ENCODE data around the gene ENGASE. TPM values are rescaled to one million over a fixed set of nuclear protein-coding genes. Genes with fewer than 3 reads are reported as not detected.

The ENGASE gene
- total and polyA plus RNA-seq, 9 donors: 12.1 to 27.9 (median 22.2) TPM

DNA sequence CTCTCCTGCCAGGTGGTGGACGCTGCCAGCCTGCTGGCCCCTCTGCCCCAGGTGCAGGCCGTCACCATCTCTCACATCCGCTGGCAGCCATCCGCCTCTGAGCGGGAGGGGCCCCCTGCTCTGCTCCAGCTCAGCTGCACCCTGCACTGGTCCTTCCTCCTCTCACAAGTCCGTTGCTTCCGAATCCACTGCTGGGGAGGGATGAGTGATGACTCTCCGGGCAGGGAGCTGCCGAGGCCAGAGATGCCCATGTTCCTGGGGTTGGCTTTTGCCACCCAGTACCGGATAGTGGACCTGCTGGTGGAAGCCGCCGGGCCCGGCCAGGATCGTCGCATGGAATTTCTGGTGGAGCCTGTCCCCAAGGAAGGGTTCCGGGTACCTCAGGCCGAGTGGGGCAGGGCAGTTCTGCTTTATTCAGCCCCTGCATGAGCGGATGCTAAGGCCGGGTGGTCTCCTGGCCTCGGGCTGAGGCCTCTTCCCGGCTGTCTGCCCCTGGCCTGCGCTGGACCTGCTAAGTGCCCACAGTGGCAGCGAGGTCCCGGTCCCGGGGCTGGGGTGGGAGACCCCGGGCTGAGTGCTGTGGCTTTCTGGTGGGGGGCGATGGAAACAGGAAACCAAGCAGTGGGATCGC, 11.4 kb downstream of the ENGASE start:
- H3K36me3 ChIP-seq (ENCODE audit: control insufficient read depth, insufficient read depth, low read length): peaks cover 52% of the 10 kb centered on the region
- no peak for DNase-seq
- H3K4me1 ChIP-seq (ENCODE audit: control insufficient read depth, insufficient read depth, low read length): peaks cover 21% of the 10 kb centered on the region
- no peak overlapping the region for H3K27ac ChIP-seq (ENCODE audit: low read length)
- no peaks in the 10 kb centered on the region for H3K9me3 ChIP-seq (replicated peaks; ENCODE audit: control insufficient read depth, low read depth, low read length)
- no peaks in the 10 kb centered on the region for H3K27me3 ChIP-seq (ENCODE audit: control insufficient read depth, insufficient read depth, low read length)
- 91% methylated on average over 17 of the region's 28 CpGs for WGBS (ENCODE audit: insufficient coverage)
- H3K4me3 ChIP-seq (ENCODE audit: low read length): no peak overlapping the region

DNA sequence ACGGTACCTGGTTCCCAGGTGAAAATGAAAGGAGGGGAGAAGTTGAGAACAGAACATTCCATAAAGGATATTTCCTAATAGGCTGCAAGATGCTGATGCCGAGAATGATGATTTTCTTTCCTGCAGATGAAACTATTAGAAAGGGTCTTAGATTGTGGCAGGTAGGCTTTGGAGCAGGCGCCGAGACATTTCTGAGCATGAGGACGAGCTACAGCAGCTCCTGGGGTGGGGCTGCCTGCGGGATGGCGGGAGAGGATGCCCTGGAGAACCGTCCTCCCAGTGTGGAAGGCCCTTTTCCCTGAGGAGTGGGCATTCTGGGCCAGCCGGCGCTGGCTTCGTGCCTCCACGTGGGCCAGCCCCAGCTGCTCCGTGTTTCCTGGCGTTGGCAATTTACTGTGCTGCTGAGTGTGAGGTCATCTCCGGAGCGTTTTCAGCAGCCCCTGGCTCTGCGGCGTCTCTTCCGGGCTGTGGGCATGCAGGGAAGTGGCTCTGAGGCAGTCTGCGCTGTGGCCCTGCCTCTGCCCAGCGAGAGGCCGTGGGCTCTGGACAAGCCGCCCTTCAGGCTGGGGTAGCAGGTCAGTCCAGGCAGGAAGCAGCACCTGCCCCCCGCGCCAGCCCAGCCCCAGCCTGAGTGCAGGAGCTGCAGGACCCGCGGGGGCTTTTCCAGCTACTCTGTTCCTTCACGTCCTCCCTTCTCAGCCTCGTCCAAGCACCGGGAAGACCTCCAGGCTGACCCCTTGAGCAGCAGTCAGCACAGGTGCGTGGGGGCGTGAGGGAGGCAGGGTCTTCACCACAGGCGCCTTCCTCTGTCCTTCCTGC, 12.2 kb downstream of the ENGASE start:
- peaks cover 49% of the 10 kb centered on the region for H3K36me3 ChIP-seq (ENCODE audit: control insufficient read depth, insufficient read depth, low read length)

DNA sequence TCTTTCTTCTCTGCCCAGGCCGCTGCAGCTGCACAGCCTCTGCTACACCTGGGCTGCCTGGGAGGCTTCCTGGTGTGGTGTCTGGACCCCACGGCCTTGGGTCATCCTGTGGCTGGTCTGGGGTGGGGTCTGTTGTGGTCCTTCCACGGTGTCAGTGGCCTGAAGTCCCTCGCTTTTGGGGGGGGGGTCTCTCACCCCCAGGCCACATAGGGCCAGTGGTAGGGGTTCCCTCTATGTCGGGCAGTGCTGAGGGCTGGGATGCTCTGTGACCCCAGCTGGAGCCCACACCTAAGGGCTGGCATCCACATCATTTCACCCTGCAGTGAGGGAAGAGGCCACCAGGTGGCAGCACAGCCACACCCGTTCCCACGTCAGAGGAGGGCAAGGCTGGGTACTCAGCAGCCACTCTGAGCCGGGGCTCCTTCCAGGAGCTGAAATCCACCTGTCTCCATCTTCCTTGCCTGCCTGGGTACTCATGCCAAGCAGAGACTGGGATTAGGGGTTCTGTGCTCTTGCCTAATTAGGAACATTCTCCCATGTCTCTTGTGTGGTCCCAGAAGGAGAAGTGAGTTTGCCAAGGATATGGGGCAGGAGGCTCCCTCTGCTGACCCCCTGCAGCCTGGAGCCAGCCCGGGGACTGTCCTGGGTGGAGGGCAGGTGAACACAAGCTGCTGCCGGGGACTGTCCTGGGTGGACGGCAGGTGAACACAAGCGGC, 13.0 kb downstream of the ENGASE start:
- Histone ChIP-seq H3K36me3 (ENCODE audit: control insufficient read depth, insufficient read depth, low read length) (peaks cover 46% of the 10 kb centered on the region), H3K4me3 (ENCODE audit: low read length) (no peak overlapping the region)

More for the DNA sequence above, 12.2 kb downstream of the ENGASE start:
- Histone ChIP-seq H3K27me3 (ENCODE audit: control insufficient read depth, insufficient read depth, low read length) (peaks cover 2% of the 10 kb centered on the region), H3K4me1 (ENCODE audit: control insufficient read depth, insufficient read depth, low read length) (peaks cover 19% of the 10 kb centered on the region), H3K9me3 (replicated peaks; ENCODE audit: control insufficient read depth, low read depth, low read length) (no peaks in the 10 kb centered on the region), H3K4me3 (ENCODE audit: low read length) (no peak overlapping the region), H3K27ac (ENCODE audit: low read length) (no peak overlapping the region)
- 77% methylated on average over 29 of the region's 33 CpGs for WGBS (ENCODE audit: insufficient coverage)
- no peak for DNase-seq

DNA sequence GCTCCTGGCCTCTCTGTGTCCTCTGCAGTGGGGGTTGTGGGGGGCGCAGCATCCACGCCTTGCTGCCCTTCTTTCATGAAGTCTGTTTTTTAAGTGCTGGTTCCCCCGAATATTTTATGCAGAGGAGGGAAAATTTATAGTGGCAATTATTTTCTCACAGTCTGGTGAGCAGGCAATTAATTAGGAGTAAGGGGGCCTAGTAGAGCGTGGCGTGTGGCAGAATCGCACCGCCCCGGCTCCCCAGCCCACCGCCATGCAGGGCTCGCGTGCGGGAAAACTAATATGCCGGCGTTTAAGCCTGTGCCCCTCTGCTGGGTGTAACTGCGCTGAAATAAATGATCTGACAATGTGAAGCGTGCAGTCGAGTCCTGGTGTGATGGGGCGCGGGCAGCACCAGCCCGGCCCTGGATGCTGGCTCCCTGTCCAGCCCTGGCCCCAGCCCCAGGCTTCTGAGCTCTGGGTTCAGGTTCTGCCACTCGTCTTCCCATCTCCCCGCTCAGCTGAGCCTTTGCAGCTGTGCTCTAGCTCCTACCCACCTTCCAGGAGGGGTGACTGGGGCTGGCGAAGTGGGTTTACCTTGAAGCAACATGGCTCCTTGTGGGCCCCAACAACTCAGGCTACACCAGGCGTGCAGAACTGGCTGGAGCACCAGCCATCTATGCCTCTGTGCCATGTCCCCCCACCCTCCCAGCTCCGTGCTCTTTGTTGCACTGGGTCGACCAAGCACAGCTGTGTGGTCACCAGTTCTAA, 13.8 kb downstream of the ENGASE start:
- H3K36me3 ChIP-seq (ENCODE audit: control insufficient read depth, insufficient read depth, low read length): peaks cover 37% of the 10 kb centered on the region
- H3K27ac ChIP-seq (ENCODE audit: low read length): no peak overlapping the region
- peaks cover 15% of the 10 kb centered on the region for H3K27me3 ChIP-seq (ENCODE audit: control insufficient read depth, insufficient read depth, low read length)
- no peak for DNase-seq
- no peak overlapping the region for H3K4me3 ChIP-seq (ENCODE audit: low read length)
- H3K4me1 ChIP-seq (ENCODE audit: control insufficient read depth, insufficient read depth, low read length): peaks cover 13% of the 10 kb centered on the region
- H3K9me3 ChIP-seq (replicated peaks; ENCODE audit: control insufficient read depth, low read depth, low read length): no peaks in the 10 kb centered on the region
- WGBS (ENCODE audit: insufficient coverage): 91% methylated on average over 24 of the region's 26 CpGs

More for the DNA sequence above, 13.0 kb downstream of the ENGASE start:
- Histone ChIP-seq H3K9me3 (replicated peaks; ENCODE audit: control insufficient read depth, low read depth, low read length) (no peaks in the 10 kb centered on the region), H3K27me3 (ENCODE audit: control insufficient read depth, insufficient read depth, low read length) (peaks cover 7% of the 10 kb centered on the region), H3K4me1 (ENCODE audit: control insufficient read depth, insufficient read depth, low read length) (peaks cover 13% of the 10 kb centered on the region), H3K27ac (ENCODE audit: low read length) (no peak overlapping the region)
- 47% methylated on average over 6 of the region's 12 CpGs for WGBS (ENCODE audit: insufficient coverage)
- DNase-seq: peak; percentile 60

DNA sequence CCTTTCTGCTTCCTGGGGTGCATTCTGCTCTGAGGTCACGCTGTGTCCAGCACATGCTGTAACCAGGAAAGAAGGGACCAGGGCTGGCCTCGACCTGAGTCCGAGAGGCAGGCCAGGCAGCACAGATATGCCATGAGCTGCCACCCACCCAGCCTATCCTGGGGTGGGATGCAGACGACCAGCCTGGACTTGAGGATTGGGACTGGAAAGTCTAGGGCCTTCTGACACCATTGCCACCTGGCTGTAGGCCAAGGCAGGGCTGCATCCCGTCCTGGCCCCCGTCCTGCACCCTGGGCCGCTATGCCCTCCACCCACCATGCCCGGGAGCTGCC, 14.3 kb downstream of the ENGASE start:
- no peak overlapping the region for H3K27ac ChIP-seq (ENCODE audit: low read length)
- H3K4me3 ChIP-seq (ENCODE audit: low read length): no peak overlapping the region
- no peaks in the 10 kb centered on the region for H3K9me3 ChIP-seq (replicated peaks; ENCODE audit: control insufficient read depth, low read depth, low read length)
- peaks cover 13% of the 10 kb centered on the region for H3K4me1 ChIP-seq (ENCODE audit: control insufficient read depth, insufficient read depth, low read length)
- H3K27me3 ChIP-seq (ENCODE audit: control insufficient read depth, insufficient read depth, low read length): peaks cover 20% of the 10 kb centered on the region
- DNase-seq: no peak
- peaks cover 33% of the 10 kb centered on the region for H3K36me3 ChIP-seq (ENCODE audit: control insufficient read depth, insufficient read depth, low read length)
- 77% methylated on average over 4 of the region's 8 CpGs for WGBS (ENCODE audit: insufficient coverage)

DNA sequence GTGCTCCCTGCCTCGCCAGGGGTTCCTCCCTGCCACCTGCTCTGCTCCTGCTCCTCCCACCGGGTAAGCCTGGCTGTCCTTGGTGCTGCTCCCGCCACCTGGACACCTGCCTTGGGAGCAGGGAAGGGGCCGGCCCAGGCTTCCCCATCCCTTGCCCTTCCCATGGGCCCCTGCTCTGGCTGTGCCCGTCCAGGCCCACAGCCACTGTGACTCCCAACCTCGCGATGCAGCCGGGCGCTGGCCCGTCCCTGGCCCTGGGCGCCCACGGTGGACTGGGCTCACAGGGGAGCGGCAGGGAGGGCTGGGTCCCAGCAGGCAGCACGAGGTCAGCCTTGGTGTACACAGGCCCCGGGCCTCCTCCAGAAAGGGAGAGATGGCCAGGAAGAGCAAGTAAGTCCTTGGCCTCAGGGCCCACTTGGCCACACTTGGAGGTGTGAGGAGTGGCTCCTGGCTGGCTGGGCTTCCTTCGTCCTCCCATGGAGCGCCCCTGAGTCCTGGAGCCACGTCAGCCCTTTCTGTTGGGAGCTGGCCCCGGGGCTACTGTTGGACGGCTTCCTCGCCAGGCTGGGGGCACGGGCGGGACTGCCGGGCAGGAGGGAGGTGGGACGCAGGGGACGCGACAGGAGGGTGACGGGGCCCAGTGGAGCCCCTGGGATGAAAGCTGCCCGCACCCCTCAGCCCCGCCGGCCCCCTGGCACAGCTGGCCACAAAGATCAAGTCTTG, 15.3 kb downstream of the ENGASE start:
- H3K36me3 ChIP-seq (ENCODE audit: control insufficient read depth, insufficient read depth, low read length): peaks cover 25% of the 10 kb centered on the region
- H3K27me3 ChIP-seq (ENCODE audit: control insufficient read depth, insufficient read depth, low read length): peaks cover 25% of the 10 kb centered on the region
- no peaks in the 10 kb centered on the region for H3K9me3 ChIP-seq (replicated peaks; ENCODE audit: control insufficient read depth, low read depth, low read length)
- peaks cover 13% of the 10 kb centered on the region for H3K4me1 ChIP-seq (ENCODE audit: control insufficient read depth, insufficient read depth, low read length)
- H3K4me3 ChIP-seq (ENCODE audit: low read length): no peak overlapping the region
- WGBS (ENCODE audit: insufficient coverage): 56% methylated on average over 23 of the region's 31 CpGs
- DNase-seq: no peak
- no peak overlapping the region for H3K27ac ChIP-seq (ENCODE audit: low read length)

DNA sequence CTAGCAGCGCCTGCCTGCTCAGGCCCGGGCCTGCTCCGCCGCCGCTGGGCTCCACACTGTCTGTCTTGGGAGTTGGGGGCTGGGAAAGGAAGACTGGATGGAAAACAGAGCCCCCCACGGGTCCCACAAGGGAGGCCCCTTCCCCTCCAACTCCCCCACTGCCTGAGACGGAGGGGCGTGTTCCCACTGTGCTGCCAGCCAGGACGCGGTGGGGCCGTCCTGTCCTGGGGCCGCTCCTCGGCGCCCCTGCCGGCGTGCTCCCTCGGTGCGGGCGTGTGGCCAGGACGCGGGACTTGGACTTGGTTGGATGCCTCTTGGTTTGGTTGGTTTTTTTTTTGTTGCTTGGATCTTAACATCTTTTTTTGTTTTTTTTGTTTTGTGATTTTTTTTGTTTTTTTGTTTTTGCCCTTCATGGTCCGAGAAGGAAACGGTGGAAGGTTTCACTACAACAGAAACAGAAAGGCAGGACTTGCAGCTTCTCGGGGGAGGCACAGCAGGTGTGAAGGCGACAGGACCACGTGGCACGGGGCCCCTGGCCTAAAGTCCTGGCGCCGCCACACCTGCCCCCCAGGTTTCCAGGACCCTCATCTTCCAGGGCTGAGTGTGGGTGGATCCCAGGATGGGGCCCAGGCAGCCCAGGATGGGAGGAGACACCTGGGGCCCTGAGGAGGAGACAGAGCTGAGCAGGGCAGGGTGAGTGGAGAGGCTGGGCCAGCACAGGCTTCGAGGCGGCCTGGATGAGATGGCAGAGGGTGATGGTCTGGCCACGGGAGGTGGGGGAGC, 16.0 kb downstream of the ENGASE start:
- 31% methylated on average over 17 of the region's 32 CpGs for WGBS (ENCODE audit: insufficient coverage)
- Histone ChIP-seq H3K36me3 (ENCODE audit: control insufficient read depth, insufficient read depth, low read length) (peaks cover 18% of the 10 kb centered on the region), H3K4me1 (ENCODE audit: control insufficient read depth, insufficient read depth, low read length) (peaks cover 13% of the 10 kb centered on the region), H3K27me3 (ENCODE audit: control insufficient read depth, insufficient read depth, low read length) (peaks cover 33% of the 10 kb centered on the region), H3K27ac (ENCODE audit: low read length) (no peak overlapping the region), H3K9me3 (replicated peaks; ENCODE audit: control insufficient read depth, low read depth, low read length) (no peaks in the 10 kb centered on the region), H3K4me3 (ENCODE audit: low read length) (no peak overlapping the region)
- peak; percentile 43 for DNase-seq

DNA sequence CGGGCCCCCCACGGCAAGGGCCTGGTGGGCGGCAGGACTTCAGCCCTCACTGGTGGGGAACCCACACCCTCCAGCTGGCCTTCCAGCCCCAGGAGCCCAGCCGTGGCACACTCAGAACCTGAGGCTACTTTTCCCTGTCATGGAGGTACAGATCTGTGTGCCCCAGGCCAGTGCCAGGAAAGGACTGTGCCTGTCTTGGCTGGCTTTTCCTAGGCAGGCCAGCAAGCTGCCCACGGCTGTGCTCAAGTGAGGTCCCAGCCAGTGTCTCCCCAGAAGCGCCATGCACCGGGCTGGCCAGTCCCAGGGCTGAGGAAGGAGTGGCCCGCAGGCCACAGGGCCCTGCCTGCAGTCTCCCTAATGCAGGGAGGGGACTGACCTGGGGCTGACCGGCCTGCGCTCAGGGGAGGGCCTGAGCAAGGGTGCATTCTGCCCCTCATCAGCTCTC, 16.6 kb downstream of the ENGASE start:
- DNase-seq: no peak
- 72% methylated on average over 8 of the region's 10 CpGs for WGBS (ENCODE audit: insufficient coverage)
- Histone ChIP-seq H3K27me3 (ENCODE audit: control insufficient read depth, insufficient read depth, low read length) (peaks cover 39% of the 10 kb centered on the region), H3K36me3 (ENCODE audit: control insufficient read depth, insufficient read depth, low read length) (peaks cover 12% of the 10 kb centered on the region), H3K27ac (ENCODE audit: low read length) (no peak overlapping the region), H3K9me3 (replicated peaks; ENCODE audit: control insufficient read depth, low read depth, low read length) (no peaks in the 10 kb centered on the region), H3K4me3 (ENCODE audit: low read length) (no peak overlapping the region), H3K4me1 (ENCODE audit: control insufficient read depth, insufficient read depth, low read length) (peaks cover 13% of the 10 kb centered on the region)

DNA sequence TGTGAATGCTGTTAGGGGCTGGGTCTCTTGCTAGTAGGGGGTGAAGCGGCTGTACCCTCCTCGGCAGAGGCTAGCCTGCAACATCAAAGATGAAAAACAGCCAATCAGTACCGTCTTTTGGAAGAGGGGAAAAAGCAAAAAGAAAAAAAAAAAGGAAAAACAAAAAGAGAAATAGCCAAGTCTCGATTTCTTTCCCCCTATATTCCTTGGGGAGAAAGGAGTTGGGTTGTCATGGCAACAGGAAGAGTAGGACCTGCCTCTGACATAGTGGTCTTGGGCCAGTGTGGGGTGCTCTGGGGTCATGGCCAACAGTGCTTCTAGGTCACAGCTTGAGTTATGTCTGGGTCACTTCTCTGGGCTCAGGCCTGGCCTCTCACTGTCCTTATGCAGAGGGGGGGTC, 17.9 kb downstream of the ENGASE start:
- no peak for DNase-seq
- Histone ChIP-seq H3K27ac (ENCODE audit: low read length) (no peak overlapping the region), H3K36me3 (ENCODE audit: control insufficient read depth, insufficient read depth, low read length) (no peaks in the 10 kb centered on the region), H3K9me3 (replicated peaks; ENCODE audit: control insufficient read depth, low read depth, low read length) (no peaks in the 10 kb centered on the region), H3K4me3 (ENCODE audit: low read length) (no peak overlapping the region), H3K4me1 (ENCODE audit: control insufficient read depth, insufficient read depth, low read length) (peaks cover 13% of the 10 kb centered on the region), H3K27me3 (ENCODE audit: control insufficient read depth, insufficient read depth, low read length) (peaks cover 51% of the 10 kb centered on the region)
- WGBS (ENCODE audit: insufficient coverage): 76% methylated on average over 2 of the region's 4 CpGs

All from muscle of leg (tissue), 11 donors.